ENCODE results near the gene LAMA5. TPM values are rescaled to one million over a fixed set of nuclear protein-coding genes. Genes with fewer than 3 reads are reported as not detected.

LAMA5 gene
- total and polyA plus RNA-seq, 7 donors: 1.8 to 409 (median 56.5) TPM

- no peak for DNase-seq
- TF ChIP-seq POLR2AphosphoS5 (IDR thresholded peaks at IDR 0.05) (no peak), POLR2A (IDR thresholded peaks at IDR 0.05) (no peak), EP300 (IDR thresholded peaks at IDR 0.05) (no peak)
- TF ChIP-seq, protein P1, sequence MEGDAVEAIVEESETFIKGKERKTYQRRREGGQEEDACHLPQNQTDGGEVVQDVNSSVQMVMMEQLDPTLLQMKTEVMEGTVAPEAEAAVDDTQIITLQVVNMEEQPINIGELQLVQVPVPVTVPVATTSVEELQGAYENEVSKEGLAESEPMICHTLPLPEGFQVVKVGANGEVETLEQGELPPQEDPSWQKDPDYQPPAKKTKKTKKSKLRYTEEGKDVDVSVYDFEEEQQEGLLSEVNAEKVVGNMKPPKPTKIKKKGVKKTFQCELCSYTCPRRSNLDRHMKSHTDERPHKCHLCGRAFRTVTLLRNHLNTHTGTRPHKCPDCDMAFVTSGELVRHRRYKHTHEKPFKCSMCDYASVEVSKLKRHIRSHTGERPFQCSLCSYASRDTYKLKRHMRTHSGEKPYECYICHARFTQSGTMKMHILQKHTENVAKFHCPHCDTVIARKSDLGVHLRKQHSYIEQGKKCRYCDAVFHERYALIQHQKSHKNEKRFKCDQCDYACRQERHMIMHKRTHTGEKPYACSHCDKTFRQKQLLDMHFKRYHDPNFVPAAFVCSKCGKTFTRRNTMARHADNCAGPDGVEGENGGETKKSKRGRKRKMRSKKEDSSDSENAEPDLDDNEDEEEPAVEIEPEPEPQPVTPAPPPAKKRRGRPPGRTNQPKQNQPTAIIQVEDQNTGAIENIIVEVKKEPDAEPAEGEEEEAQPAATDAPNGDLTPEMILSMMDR (IDR thresholded peaks at IDR 0.05): no peak
Observed at GRCh38 chr20:62289131-62289530, 78.0 kb downstream of the LAMA5 start.

GRCh38 chr20:62288535-62289105 is 78.5 kb downstream of the LAMA5 start:
- WGBS, 2 donors: 86 to 94% methylated on average over 15 of the region's 15 CpGs
- H3K27ac ChIP-seq: no peak overlapping the region
- TF ChIP-seq, protein P1 (IDR thresholded peaks at IDR 0.05): no peak
- no peak for TF ChIP-seq POLR2AphosphoS5 (IDR thresholded peaks at IDR 0.05)
- TF ChIP-seq EP300 (IDR thresholded peaks at IDR 0.05): no peak
- no peak for TF ChIP-seq POLR2A (IDR thresholded peaks at IDR 0.05)
- intact Hi-C loops (cut with DNase I): no loop called here
- no peaks in the 10 kb centered on the region for H3K9me3 ChIP-seq
- no peaks in the 10 kb centered on the region for H3K27me3 ChIP-seq
- H3K36me3 ChIP-seq: peaks cover 6 to 88% (median 43%) of the 10 kb centered on the region in 4 donors
- no peak overlapping the region for H3K4me3 ChIP-seq
- no peak for DNase-seq
- no peaks in the 10 kb centered on the region for H3K4me1 ChIP-seq

More at GRCh38 chr20:62289131-62289530, 78.0 kb downstream of the LAMA5 start:
- Histone ChIP-seq H3K27me3 (no peaks in the 10 kb centered on the region), H3K4me3 (no peak overlapping the region), H3K27ac (no peak overlapping the region), H3K36me3 (peaks cover 6 to 88% (median 41%) of the 10 kb centered on the region in 4 donors), H3K4me1 (no peaks in the 10 kb centered on the region), H3K9me3 (no peaks in the 10 kb centered on the region)
- WGBS, 2 donors: 83 to 85% methylated on average over 14 of the region's 14 CpGs
- intact Hi-C loops (cut with DNase I): no loop called here

DNA sequence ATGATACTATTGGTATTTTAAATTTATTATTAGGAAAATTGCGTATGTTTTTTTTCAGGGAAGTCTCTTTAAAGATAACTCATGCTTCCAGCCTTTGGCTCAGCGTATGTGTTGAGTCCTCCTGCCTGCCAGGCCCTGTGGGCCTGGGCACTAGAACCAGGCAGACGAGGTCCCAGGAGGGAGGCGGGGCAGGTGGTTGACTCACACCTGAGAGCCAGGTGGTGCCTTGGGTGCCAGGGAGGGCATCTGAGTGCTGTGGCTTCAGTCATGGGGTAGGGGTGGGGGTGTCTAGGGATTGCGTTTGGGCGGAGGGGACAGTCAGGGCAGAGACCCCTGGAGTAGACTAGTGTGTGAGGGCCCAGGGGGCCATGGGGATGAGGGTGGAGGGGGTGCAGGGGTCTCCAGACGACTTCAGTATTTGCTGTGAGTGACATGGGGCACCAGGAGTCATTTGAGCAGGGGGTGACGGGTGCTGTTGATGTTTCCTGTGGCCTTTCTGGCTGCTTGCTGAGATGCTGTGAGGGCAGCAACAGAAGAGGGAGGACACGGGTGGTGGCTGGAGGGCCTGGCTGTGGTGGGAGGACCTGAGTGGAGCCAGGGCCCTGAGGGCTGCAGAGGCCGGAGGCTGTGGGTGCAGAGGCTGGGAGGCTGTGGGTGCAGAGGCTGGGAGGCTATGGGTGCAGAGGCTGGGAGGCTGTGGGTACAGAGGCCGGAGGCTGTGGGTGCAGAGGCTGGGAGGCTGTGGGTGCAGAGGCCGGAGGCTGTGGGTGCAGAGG is 79.2 kb downstream of the LAMA5 start:
- WGBS, 2 donors: 91 to 94% methylated on average over 12 of the region's 12 CpGs
- no peak for DNase-seq
- Histone ChIP-seq H3K4me3 (no peak overlapping the region), H3K36me3 (peaks cover 6 to 88% (median 43%) of the 10 kb centered on the region in 4 donors), H3K4me1 (no peaks in the 10 kb centered on the region), H3K27ac (no peak overlapping the region), H3K9me3 (no peaks in the 10 kb centered on the region), H3K27me3 (no peaks in the 10 kb centered on the region)
- TF ChIP-seq, protein P1 (IDR thresholded peaks at IDR 0.05): no peak
- no peak for TF ChIP-seq EP300 (IDR thresholded peaks at IDR 0.05)
- TF ChIP-seq POLR2AphosphoS5 (IDR thresholded peaks at IDR 0.05): no peak
- TF ChIP-seq POLR2A (IDR thresholded peaks at IDR 0.05): no peak
- intact Hi-C loops (cut with DNase I): no loop called here

DNA sequence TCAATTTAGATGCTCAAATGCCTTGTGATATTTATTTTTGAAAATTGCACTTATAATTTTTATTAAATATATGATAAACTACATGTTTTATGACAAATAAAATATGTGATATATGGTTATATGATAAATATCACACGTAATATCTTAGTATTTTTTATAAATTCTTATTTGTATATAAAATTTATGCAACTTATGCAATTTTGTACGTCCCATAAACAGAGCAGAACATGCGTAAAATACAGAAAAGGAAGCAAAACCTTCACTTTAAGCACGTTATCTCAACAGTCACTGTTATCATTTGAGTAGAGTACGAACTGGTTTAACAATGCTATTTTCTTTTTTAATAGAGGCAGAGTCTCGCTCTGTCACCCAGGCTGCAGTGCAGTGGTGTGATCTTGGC is 80.0 kb downstream of the LAMA5 start:
- H3K9me3 ChIP-seq: no peaks in the 10 kb centered on the region
- H3K4me1 ChIP-seq: no peaks in the 10 kb centered on the region
- H3K4me3 ChIP-seq: no peak overlapping the region
- no peak for DNase-seq
- H3K36me3 ChIP-seq: peaks cover 6 to 90% (median 44%) of the 10 kb centered on the region in 4 donors
- WGBS, 2 donors: 87 to 91% methylated on average over 6 of the region's 6 CpGs
- H3K27ac ChIP-seq: no peak overlapping the region
- intact Hi-C loops (cut with DNase I): no loop called here
- H3K27me3 ChIP-seq: no peaks in the 10 kb centered on the region
- TF ChIP-seq, protein P1 (IDR thresholded peaks at IDR 0.05): no peak
- no peak for TF ChIP-seq POLR2AphosphoS5 (IDR thresholded peaks at IDR 0.05)
- no peak for TF ChIP-seq POLR2A (IDR thresholded peaks at IDR 0.05)
- TF ChIP-seq EP300 (IDR thresholded peaks at IDR 0.05): no peak

Measured in sigmoid colon (tissue), 7 donors.